Measurements from ENCODE around the gene INPPL1.

DNA sequence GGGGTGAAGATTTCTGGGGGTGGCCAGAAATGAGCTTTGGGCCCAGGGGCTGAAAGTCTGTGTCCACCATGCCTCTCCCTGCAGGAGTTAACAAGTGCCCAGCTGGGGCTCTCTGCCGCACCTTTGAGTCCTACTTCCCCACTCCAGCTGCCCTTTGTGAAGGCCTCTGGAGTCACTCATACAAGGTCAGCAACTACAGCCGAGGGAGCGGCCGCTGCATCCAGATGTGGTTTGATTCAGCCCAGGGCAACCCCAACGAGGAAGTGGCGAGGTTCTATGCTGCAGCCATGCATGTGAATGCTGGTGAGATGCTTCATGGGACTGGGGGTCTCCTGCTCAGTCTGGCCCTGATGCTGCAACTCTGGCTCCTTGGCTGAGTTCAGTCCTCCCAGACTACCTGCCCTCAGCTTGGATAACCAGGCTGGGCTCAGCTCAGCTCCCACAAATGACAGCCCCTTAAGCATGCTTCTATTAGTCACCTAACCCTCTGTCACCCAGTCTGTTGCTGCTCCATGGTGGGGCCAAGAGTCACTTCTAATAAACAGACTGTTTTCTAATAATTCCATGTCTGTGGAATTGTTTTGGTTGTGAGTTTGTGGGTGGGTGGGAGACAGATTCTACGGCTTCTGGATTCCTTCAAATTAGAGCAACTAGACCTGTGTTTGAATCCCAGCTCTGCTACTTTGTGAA, 3.0 kb upstream of the INPPL1 start:
- no peak for TF ChIP-seq CBX3 (IDR thresholded peaks at IDR 0.05; ENCODE audit: borderline replicate concordance, low read depth)
- TF ChIP-seq EZH2 (IDR thresholded peaks at IDR 0.05; ENCODE audit: borderline replicate concordance, control insufficient read depth, low read depth, low read length) = no peak
- no peak for TF ChIP-seq CEBPB (IDR thresholded peaks at IDR 0.05; ENCODE audit: borderline replicate concordance in 1 of 2, low read depth in 2 of 2, low read length in 2 of 2)
- TF ChIP-seq, protein P1, sequence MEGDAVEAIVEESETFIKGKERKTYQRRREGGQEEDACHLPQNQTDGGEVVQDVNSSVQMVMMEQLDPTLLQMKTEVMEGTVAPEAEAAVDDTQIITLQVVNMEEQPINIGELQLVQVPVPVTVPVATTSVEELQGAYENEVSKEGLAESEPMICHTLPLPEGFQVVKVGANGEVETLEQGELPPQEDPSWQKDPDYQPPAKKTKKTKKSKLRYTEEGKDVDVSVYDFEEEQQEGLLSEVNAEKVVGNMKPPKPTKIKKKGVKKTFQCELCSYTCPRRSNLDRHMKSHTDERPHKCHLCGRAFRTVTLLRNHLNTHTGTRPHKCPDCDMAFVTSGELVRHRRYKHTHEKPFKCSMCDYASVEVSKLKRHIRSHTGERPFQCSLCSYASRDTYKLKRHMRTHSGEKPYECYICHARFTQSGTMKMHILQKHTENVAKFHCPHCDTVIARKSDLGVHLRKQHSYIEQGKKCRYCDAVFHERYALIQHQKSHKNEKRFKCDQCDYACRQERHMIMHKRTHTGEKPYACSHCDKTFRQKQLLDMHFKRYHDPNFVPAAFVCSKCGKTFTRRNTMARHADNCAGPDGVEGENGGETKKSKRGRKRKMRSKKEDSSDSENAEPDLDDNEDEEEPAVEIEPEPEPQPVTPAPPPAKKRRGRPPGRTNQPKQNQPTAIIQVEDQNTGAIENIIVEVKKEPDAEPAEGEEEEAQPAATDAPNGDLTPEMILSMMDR (IDR thresholded peaks at IDR 0.05 in 2 of 3, conservative IDR thresholded peaks at IDR 0.05 in 1 of 3; ENCODE audit: control insufficient read depth in 2 of 3, extremely low read depth in 1 of 3, insufficient read depth in 1 of 3, low read depth in 3 of 3, low read length in 3 of 3) = no peak
- no peak for TF ChIP-seq TARDBP (IDR thresholded peaks at IDR 0.05; ENCODE audit: borderline replicate concordance)
- TF ChIP-seq ZZZ3 (IDR thresholded peaks at IDR 0.05; ENCODE audit: control insufficient read depth, insufficient read length, low read depth) = no peak
- TF ChIP-seq, protein P2, sequence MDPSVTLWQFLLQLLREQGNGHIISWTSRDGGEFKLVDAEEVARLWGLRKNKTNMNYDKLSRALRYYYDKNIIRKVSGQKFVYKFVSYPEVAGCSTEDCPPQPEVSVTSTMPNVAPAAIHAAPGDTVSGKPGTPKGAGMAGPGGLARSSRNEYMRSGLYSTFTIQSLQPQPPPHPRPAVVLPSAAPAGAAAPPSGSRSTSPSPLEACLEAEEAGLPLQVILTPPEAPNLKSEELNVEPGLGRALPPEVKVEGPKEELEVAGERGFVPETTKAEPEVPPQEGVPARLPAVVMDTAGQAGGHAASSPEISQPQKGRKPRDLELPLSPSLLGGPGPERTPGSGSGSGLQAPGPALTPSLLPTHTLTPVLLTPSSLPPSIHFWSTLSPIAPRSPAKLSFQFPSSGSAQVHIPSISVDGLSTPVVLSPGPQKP (IDR thresholded peaks at IDR 0.05; ENCODE audit: low read depth, low read length) = no peak
- TF ChIP-seq POLR2A (IDR thresholded peaks at IDR 0.05; ENCODE audit: low read depth, low read length) = no peak
